BJ (cell line): ENCODE data around the gene ZNF626. TPM values are rescaled to one million over a fixed set of nuclear protein-coding genes. Genes with fewer than 3 reads are reported as not detected.
"Not testable (repeated sequence)": the region's sequence is repeated elsewhere in the genome, so short reads cannot be mapped to it uniquely, and the experiment has no call there.

Experiments used
- CTCF ChIA-PET: fragments of 350-600 bp; formaldehyde crosslinking; extraction: SDS; loops from one replicate; lab custom pipeline; 2021; ENCODE audit warnings: antibody characterized with exemption, inconsistent platforms; lab: Yijun Ruan, JAX
- POLR2A ChIA-PET: fragments of 300-600 bp; sonication (Branson Sonifier 250); formaldehyde crosslinking; extraction: SDS; loops from one replicate; lab custom pipeline; 2021; ENCODE audit warnings: antibody characterized with exemption; lab: Charles Lee
- DNase-seq: peaks from one replicate; pipeline ENCODE4 v3.0.0-alpha.2; 2011; ENCODE audit warnings: low read depth
- H3K27me3 ChIP-seq: 2 replicates; pipeline ENCODE4 v1.6.0; 2011; ENCODE audit warnings: low read length; ENCODE audit not compliant: control insufficient read depth, insufficient read depth
- H3K36me3 ChIP-seq: 2 replicates; pipeline ENCODE4 v1.5.1; 2011; ENCODE audit warnings: low read length; ENCODE audit not compliant: control insufficient read depth, insufficient read depth
- H3K4me3 ChIP-seq: 2 replicates; pipeline ENCODE4 v1.5.1; 2011; ENCODE audit warnings: low read depth, mild to moderate bottlenecking, control low read depth, low read length
- CTCF ChIP-seq: IDR thresholded peaks from 2 replicates; pipeline ENCODE4 v1.5.1; 2011; ENCODE audit warnings: low read depth, mild to moderate bottlenecking, control low read depth, inconsistent platforms, low read length, moderate library complexity; ENCODE audit not compliant: insufficient read depth
- polyA plus RNA-seq: library from polyadenylated mRNA; depleted of rRNA; stranded (reverse); fragments of >200 nt; gene quantifications from 2 replicates; pipeline ENCODE4 v1.2.3, GENCODE V29; 2011; rRNA removed

ZNF626 gene
- polyA plus RNA-seq, 1 experiment, result 1.8 TPM

GRCh38 chr19:20616071-20616470 lies 45.3 kb downstream of the ZNF626 start:
- H3K27me3 ChIP-seq, result no peaks in the 10 kb centered on the region
- no peak for DNase-seq
- TF ChIP-seq CTCF, result no peak
- H3K36me3 ChIP-seq, result no peaks in the 10 kb centered on the region
- H3K4me3 ChIP-seq, result no peak overlapping the region
- CTCF ChIA-PET, result no interaction called here
- POLR2A ChIA-PET, result no interaction called here

GRCh38 chr19:20614971-20615370 lies 46.4 kb downstream of the ZNF626 start:
- POLR2A ChIA-PET, H3K4me3 ChIP-seq, H3K27me3 ChIP-seq, CTCF ChIA-PET, H3K36me3 ChIP-seq, DNase-seq: not testable (repeated sequence)

GRCh38 chr19:20612711-20613316 lies 48.6 kb downstream of the ZNF626 start:
- ChIA-PET CTCF (no interaction called here), POLR2A (no interaction called here)
- no peaks in the 10 kb centered on the region for H3K36me3 ChIP-seq
- no peak for DNase-seq
- H3K27me3 ChIP-seq, result no peaks in the 10 kb centered on the region
- no peak overlapping the region for H3K4me3 ChIP-seq
- no peak for TF ChIP-seq CTCF

GRCh38 chr19:20611866-20612265 lies 49.5 kb downstream of the ZNF626 start:
- POLR2A ChIA-PET, result no interaction called here
- CTCF ChIA-PET, result no interaction called here
- TF ChIP-seq CTCF, result no peak
- Histone ChIP-seq H3K4me3 (no peak overlapping the region), H3K27me3 (no peaks in the 10 kb centered on the region), H3K36me3 (no peaks in the 10 kb centered on the region)
- DNase-seq, result no peak

GRCh38 chr19:20607943-20608342 lies 53.4 kb downstream of the ZNF626 start:
- no peak for TF ChIP-seq CTCF
- Histone ChIP-seq H3K27me3 (no peaks in the 10 kb centered on the region), H3K36me3 (no peaks in the 10 kb centered on the region), H3K4me3 (no peak overlapping the region)
- ChIA-PET POLR2A (no interaction called here), CTCF (no interaction called here)
- DNase-seq, result no peak

Other genes with a start within 250 kb of the ZNF626 start
- 3.4 and 5.0 TPM in 2 replicates for gene ZNF737, start 95.8 kb downstream of the ZNF626 start, polyA plus RNA-seq
- 0.94 and 1.0 TPM in 2 replicates for gene ZNF66, start 114.7 kb upstream of the ZNF626 start, polyA plus RNA-seq